ENCODE results near the gene MTMR4.
A peak's percentile ranks its signal among the peaks of the same experiment; 100 is the strongest.
"Not testable (repeated sequence)": the region's sequence is repeated elsewhere in the genome, so short reads cannot be mapped to it uniquely, and the experiment has no call there.

Gene MTMR4

GRCh38 chr17:58491510-58492045 is 22.9 kb downstream of the MTMR4 start:
- DNase-seq = no peak

- no peak for DNase-seq
These were observed 26.0 kb downstream of the MTMR4 start for GRCh38 chr17:58488428-58488890.

DNA sequence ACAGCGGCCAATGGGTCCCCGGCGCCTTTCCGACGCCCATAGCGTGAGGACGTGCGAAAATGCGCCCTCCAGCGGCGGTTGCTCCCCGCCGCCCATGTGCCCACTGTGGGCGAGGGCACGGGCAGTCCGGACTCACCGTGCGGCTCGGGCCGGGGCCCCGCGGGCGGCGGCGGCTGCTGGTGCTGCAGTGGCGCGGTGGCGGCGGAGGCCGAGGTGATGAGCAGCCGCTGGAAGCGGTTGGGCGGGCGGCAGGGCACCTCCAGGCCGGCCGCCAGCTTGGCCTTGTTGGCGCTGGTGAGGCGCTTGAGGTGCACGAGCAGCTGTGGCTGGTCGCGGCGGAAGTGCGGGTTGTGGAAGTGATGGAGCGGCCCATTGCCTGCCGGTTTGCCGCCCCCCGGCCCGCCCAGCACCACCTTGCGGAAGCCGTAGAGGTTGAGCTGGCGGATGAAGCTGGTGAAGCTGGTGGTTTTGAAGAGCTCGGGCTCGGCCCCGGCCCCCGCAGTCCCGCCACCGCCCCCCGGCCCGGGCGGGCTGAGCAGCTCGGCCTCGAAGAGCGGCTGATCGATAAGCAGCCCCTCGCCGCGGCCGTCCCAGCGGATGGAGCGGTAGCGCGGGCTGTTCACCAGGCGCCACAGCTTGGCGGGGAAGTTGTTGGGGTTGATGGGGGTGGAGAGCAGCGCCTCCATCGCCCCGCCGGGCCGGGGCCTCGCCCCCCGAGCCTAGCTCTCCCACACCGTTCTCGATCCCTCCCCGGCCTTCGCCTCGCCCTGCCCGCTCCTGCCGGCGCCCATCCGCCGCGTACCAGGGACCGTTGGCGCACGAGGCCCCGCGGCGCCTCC is 26.6 kb downstream of the MTMR4 start, which contains the start of gene HSF5:
Gene HSF5, minus strand, starts transcription at position 820 of the 839 bp plus-strand sequence. Its CDS starts 134 bp downstream, at position 686.
- no peak for DNase-seq

DNA sequence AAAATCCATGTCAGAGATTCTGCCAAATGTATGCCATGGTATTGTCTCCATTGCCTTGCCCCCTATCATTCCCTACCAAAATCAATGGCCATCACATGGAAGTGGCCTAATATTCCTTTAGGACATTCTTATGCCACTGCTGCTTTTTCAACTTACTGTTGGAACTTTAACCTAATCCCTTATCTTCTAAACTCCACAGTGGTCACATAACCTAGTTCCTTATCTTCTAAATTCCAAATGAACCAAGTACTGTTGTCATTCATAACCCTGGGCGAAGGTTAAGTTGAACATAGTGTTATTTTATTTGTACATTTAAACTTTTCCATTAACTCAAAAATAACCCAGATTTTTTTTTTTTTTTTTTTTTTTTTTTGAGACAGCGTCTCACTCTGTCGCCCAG is 29.8 kb downstream of the MTMR4 start:
- DNase-seq = no peak

- DNase-seq = not testable (repeated sequence)
These were observed 32.6 kb downstream of the MTMR4 start for GRCh38 chr17:58481798-58482197.

- DNase-seq = no peak
These were observed 34.3 kb downstream of the MTMR4 start for GRCh38 chr17:58480090-58480489.

- DNase-seq = no peak
These were observed 37.6 kb downstream of the MTMR4 start for GRCh38 chr17:58476812-58477211.

DNA sequence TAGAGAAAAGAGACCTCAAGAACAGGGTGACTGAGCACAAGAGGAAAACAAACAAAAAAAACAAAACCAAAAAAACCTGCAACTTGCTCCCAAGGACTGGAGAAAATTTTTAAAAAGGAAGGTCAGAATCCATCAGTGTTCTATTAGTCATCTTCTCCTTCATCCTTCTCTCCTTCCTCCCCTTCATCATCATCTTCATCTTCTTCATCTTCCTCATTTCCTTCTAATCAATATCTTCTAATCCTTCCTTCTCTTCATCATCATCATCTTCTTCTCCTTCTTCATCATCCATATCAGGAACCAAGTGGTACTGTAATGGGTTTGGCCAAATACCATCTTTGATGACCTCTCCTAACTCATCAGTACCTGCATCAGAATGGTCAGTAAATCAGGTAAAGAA is 38.5 kb downstream of the MTMR4 start:
- no peak for DNase-seq

- DNase-seq = no peak
These were observed 44.1 kb downstream of the MTMR4 start for GRCh38 chr17:58470356-58470755.

- DNase-seq = no peak
These were observed 45.5 kb downstream of the MTMR4 start for GRCh38 chr17:58468944-58469343.

GRCh38 chr17:58455491-58455890 is 58.9 kb downstream of the MTMR4 start:
- DNase-seq = no peak

DNA sequence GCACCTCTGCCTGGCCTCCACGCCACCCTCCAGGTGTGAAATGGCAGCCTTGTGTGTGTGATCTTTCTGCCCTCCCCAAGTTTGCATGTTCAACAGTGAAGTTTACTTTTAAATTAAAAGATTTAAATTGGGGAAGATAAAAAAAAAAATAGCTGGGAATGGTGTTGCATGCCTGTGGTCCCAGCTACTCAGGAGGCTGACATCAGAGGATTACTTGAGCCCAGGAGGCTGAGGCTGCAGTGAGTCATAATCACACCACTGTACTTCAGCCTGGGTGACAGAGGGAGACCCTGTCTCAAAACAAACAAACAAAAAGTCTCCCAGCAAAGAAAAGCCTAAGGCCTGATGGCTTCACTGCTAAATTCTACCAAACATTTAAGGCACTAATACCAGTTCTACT is 61.7 kb downstream of the MTMR4 start:
- no peak for DNase-seq

DNA sequence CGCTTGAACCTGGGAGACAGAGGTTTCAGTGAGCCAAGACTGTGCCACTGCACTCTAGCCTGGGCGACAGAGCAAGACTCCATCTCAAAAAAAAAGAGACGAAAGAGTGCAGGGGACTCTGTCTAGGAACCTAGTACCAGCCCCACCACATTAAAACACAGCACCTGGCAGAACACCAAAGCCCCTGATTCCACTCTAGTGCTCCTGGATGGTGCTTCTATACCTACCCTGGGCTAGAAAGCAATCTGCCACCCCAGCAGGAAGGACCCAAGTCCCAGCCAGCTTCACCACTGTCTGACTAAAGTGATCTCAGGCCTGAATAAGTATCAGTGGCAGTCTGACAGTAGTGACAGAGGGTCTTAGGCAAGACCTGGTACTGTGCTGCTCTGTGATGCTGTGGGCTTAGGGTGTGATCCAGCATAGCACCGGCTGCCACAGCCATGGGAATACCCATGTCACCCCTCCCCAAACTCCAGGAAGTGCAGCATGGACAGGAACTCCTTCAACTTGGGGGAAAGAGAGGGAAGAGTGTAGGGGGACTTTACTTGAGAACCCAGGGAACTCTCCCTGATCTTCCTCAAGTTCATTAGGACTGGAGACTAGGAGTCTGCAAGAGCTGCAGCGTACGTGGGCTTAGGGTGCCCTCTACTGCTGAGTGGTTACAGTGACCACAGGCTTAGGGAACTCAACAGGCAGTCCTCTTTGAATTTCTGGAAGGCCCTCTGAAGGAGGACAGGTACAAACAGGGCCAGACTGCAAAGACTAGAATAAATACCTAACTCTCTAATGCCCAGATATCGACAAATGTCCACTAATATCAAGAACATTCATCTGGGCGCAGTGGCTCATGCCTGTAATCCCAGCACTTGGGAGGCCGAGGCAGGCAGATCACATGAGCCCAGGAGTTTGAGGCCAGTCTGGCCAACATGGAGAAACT is 67.1 kb downstream of the MTMR4 start:
- peak; percentile 77 for DNase-seq

- DNase-seq = no peak
These were observed 68.4 kb downstream of the MTMR4 start for GRCh38 chr17:58446086-58446485.
